Body of pancreas (tissue), 4 donors: ENCODE results near the gene KIF12.

Experiments used
- POLR2A ChIP-seq, 3 donors: fragments of 450-650 bp; IDR thresholded peaks; one replicate each; pipeline ENCODE4 v1.6.1; 2016; ENCODE audit warnings: antibody characterized with exemption in 3 of 3, mild to moderate bottlenecking in 2 of 3
- TF ChIP-seq, protein P1 (sequence below), 7 experiments: fragments of 450-650 bp in 4 of 7; fragments of 200-600 bp in 3 of 7; sonication (generic) in 3 of 7; IDR thresholded peaks; one replicate each; pipeline ENCODE4 v1.5.1; 2016 to 2019; ENCODE audit warnings: antibody characterized with exemption in 7 of 7

DNA sequence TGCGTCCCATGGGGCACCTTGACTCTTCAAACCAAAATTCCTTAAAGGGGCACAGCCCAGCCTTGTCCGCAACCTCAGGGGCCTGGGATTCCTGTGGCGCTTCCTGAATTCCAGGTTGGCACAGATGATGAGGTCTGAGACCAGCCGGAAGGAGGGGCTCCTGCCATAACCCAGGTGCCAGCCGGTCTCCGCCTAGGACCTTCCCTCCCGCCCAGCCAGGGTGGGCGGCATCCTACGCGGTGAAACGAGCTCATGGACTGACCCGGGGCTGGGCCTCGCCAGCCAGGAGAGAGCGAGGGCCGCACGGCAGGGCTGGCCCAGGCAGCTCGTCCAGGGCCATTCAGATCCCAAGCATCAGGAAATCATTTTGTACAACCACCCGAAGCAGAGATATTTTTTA is 44.0 kb downstream of the KIF12 start:
- TF ChIP-seq, protein P1, sequence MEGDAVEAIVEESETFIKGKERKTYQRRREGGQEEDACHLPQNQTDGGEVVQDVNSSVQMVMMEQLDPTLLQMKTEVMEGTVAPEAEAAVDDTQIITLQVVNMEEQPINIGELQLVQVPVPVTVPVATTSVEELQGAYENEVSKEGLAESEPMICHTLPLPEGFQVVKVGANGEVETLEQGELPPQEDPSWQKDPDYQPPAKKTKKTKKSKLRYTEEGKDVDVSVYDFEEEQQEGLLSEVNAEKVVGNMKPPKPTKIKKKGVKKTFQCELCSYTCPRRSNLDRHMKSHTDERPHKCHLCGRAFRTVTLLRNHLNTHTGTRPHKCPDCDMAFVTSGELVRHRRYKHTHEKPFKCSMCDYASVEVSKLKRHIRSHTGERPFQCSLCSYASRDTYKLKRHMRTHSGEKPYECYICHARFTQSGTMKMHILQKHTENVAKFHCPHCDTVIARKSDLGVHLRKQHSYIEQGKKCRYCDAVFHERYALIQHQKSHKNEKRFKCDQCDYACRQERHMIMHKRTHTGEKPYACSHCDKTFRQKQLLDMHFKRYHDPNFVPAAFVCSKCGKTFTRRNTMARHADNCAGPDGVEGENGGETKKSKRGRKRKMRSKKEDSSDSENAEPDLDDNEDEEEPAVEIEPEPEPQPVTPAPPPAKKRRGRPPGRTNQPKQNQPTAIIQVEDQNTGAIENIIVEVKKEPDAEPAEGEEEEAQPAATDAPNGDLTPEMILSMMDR (IDR thresholded peaks at IDR 0.05), result no peak
- no peak for TF ChIP-seq POLR2A (IDR thresholded peaks at IDR 0.05)
